ENCODE data around the gene RHBDF1. TPM values are rescaled to one million over a fixed set of nuclear protein-coding genes. Genes with fewer than 3 reads are reported as not detected.

The RHBDF1 gene
- total RNA-seq, 1 donor from 2014 or later = 21.8 TPM

GRCh38 chr16:92431-93339 is 20.3 kb upstream of the RHBDF1 start:
- no peak for ATAC-seq

- ATAC-seq = no peak
Measured at GRCh38 chr16:91484-91883, 19.1 kb upstream of the RHBDF1 start.

GRCh38 chr16:89391-90302 is 17.2 kb upstream of the RHBDF1 start:
- no peak for ATAC-seq

GRCh38 chr16:88613-89012 is 16.2 kb upstream of the RHBDF1 start:
- ATAC-seq = no peak

GRCh38 chr16:86483-86952 is 14.1 kb upstream of the RHBDF1 start:
- no peak for ATAC-seq

- ATAC-seq = no peak
Measured at GRCh38 chr16:85865-86264, 13.4 kb upstream of the RHBDF1 start.

- no peak for ATAC-seq
Measured at GRCh38 chr16:85407-85782, 13.0 kb upstream of the RHBDF1 start.

- peak; percentile 41 for ATAC-seq
Measured at GRCh38 chr16:84718-85406, 12.4 kb upstream of the RHBDF1 start.

- no peak for ATAC-seq
Measured at GRCh38 chr16:83781-84615, 11.6 kb upstream of the RHBDF1 start.

- ATAC-seq = no peak
Measured at GRCh38 chr16:83060-83603, 10.7 kb upstream of the RHBDF1 start.

- no peak for ATAC-seq
Measured at GRCh38 chr16:79151-80054, 7.0 kb upstream of the RHBDF1 start.

GRCh38 chr16:78444-79150 is 6.2 kb upstream of the RHBDF1 start:
- ATAC-seq = no peak

GRCh38 chr16:77807-78443 is 5.5 kb upstream of the RHBDF1 start, which contains the start of gene MPG:
MPG (plus strand) TSS chr16:78225; CDS start chr16:78310, 85 bp downstream.
- ATAC-seq = peak; percentile 76

- ATAC-seq = peak; percentile 45
Measured at GRCh38 chr16:77273-77806, 4.9 kb upstream of the RHBDF1 start.

- peak; percentile 2 for ATAC-seq
Measured at GRCh38 chr16:76535-77272, 4.3 kb upstream of the RHBDF1 start.

GRCh38 chr16:75580-76501 is 3.4 kb upstream of the RHBDF1 start:
- ATAC-seq = no peak

All from esophagus mucosa (tissue), 1 donor.